Measurements from ENCODE around the gene SMIM11.
A peak's percentile ranks its signal among the peaks of the same experiment; 100 is the strongest.
"Not testable (repeated sequence)": the region's sequence is repeated elsewhere in the genome, so short reads cannot be mapped to it uniquely, and the experiment has no call there.

The SMIM11 gene

GRCh38 chr21:34355570-34355969 is 19.7 kb upstream of the SMIM11 start:
- no peak for DNase-seq (ENCODE audit: low read depth)

- no peak for DNase-seq (ENCODE audit: low read depth)
These were observed 17.4 kb upstream of the SMIM11 start for GRCh38 chr21:34357889-34358288.

- DNase-seq (ENCODE audit: low read depth): no peak
These were observed 16.4 kb upstream of the SMIM11 start for GRCh38 chr21:34358866-34359265.

GRCh38 chr21:34360488-34361241 is 14.6 kb upstream of the SMIM11 start:
- DNase-seq (ENCODE audit: low read depth): no peak

- DNase-seq (ENCODE audit: low read depth): no peak
These were observed 13.2 kb upstream of the SMIM11 start for GRCh38 chr21:34362136-34362444.

- DNase-seq (ENCODE audit: low read depth): no peak
These were observed 12.6 kb upstream of the SMIM11 start for GRCh38 chr21:34362670-34363069.

GRCh38 chr21:34363733-34364132 is 11.6 kb upstream of the SMIM11 start, which contains the start of gene KCNE2:
Gene KCNE2 (plus strand): TSS chr21:34364006. CDS start chr21:34370479, 6,473 bp downstream.
- DNase-seq (ENCODE audit: low read depth): no peak

GRCh38 chr21:34364921-34365320 is 10.4 kb upstream of the SMIM11 start:
- DNase-seq (ENCODE audit: low read depth): no peak

GRCh38 chr21:34365809-34366208 is 9.5 kb upstream of the SMIM11 start:
- DNase-seq (ENCODE audit: low read depth): no peak

GRCh38 chr21:34367320-34367935 is 7.9 kb upstream of the SMIM11 start:
- DNase-seq (ENCODE audit: low read depth): peak; percentile 7

- DNase-seq (ENCODE audit: low read depth): no peak
These were observed 5.6 kb upstream of the SMIM11 start for GRCh38 chr21:34369741-34370140.

- DNase-seq (ENCODE audit: low read depth): no peak
These were observed 3.0 kb upstream of the SMIM11 start for GRCh38 chr21:34372321-34372720.

- not testable (repeated sequence) for DNase-seq (ENCODE audit: low read depth)
These were observed 845 bp upstream of the SMIM11 start for GRCh38 chr21:34374462-34374861.

GRCh38 chr21:34375619-34375972 is 289 bp downstream of the SMIM11 start:
- DNase-seq (ENCODE audit: low read depth): not testable (repeated sequence)

- DNase-seq (ENCODE audit: low read depth): not testable (repeated sequence)
These were observed 7.8 kb downstream of the SMIM11 start for GRCh38 chr21:34383138-34383537.

- DNase-seq (ENCODE audit: low read depth): not testable (repeated sequence)
These were observed 8.6 kb downstream of the SMIM11 start for GRCh38 chr21:34383724-34384415.

GRCh38 chr21:34400522-34400921 is 25.2 kb downstream of the SMIM11 start:
- not testable (repeated sequence) for DNase-seq (ENCODE audit: low read depth)

GRCh38 chr21:34404742-34405141 is 29.4 kb downstream of the SMIM11 start:
- DNase-seq (ENCODE audit: low read depth): not testable (repeated sequence)

GRCh38 chr21:34405686-34406085 is 30.4 kb downstream of the SMIM11 start:
- DNase-seq (ENCODE audit: low read depth): not testable (repeated sequence)

- DNase-seq (ENCODE audit: low read depth): not testable (repeated sequence)
These were observed 30.8 kb downstream of the SMIM11 start for GRCh38 chr21:34406102-34406501.

- DNase-seq (ENCODE audit: low read depth): not testable (repeated sequence)
These were observed 31.4 kb downstream of the SMIM11 start for GRCh38 chr21:34406676-34407075.

- DNase-seq (ENCODE audit: low read depth): not testable (repeated sequence)
These were observed 32.0 kb downstream of the SMIM11 start for GRCh38 chr21:34407294-34407693.

GRCh38 chr21:34417448-34418077 is 42.3 kb downstream of the SMIM11 start:
- DNase-seq (ENCODE audit: low read depth): not testable (repeated sequence)
